GM19240 (cell line): ENCODE data around the gene RPP25L.

Experiments used
- DNase-seq: peaks from one replicate; pipeline ENCODE4 v3.0.0; 2011; ENCODE audit warnings: low spot score; ENCODE audit not compliant: insufficient read length

Gene RPP25L

GRCh38 chr9:34568774-34569173 lies 43.1 kb downstream of the RPP25L start:
- DNase-seq, result no peak

GRCh38 chr9:34568133-34568532 lies 43.8 kb downstream of the RPP25L start:
- no peak for DNase-seq

GRCh38 chr9:34566972-34567371 lies 44.9 kb downstream of the RPP25L start:
- DNase-seq, result no peak

- no peak for DNase-seq
These were observed 45.6 kb downstream of the RPP25L start for GRCh38 chr9:34566322-34566721.

- DNase-seq, result no peak
These were observed 46.0 kb downstream of the RPP25L start for GRCh38 chr9:34565856-34566255.

GRCh38 chr9:34564617-34565016 lies 47.3 kb downstream of the RPP25L start:
- DNase-seq, result no peak

GRCh38 chr9:34563262-34563661 lies 48.6 kb downstream of the RPP25L start:
- no peak for DNase-seq

GRCh38 chr9:34562135-34562745 lies 49.7 kb downstream of the RPP25L start:
- peak; percentile 35 for DNase-seq

- DNase-seq, result no peak
These were observed 51.2 kb downstream of the RPP25L start for GRCh38 chr9:34560599-34561214.
